ENCODE data around the gene PSAPL1.

Gene PSAPL1

DNA sequence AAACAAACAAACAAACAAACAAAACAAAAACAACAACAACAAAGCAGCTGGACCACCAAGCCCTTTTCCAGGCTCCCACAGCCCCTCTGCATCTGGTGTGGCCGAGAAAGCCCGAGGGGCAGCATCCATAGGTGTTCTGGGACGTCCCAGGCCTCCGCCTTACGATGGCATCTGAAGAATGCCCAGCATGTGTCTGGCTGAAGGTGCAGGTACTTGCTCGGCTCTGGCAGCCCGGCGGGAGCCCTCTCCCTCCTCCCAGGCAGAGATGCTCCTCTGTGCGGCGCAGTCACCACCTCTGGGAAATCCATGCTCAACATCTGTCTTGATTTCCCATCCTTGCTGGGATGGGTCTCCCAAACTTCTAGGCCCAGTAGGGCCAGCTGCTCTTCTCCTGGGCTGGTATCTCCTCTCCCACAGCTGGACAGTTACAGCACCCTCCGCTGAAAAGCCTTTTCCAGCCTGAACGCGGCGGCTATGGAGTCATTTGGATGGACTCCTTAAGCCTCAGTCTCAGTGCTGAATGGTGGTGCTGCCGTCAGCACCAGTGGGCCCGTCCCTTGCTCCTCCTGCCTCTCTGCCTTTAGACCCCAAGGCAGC lies 4.3 kb downstream of the PSAPL1 start:
- peak; percentile 36 for DNase-seq

DNA sequence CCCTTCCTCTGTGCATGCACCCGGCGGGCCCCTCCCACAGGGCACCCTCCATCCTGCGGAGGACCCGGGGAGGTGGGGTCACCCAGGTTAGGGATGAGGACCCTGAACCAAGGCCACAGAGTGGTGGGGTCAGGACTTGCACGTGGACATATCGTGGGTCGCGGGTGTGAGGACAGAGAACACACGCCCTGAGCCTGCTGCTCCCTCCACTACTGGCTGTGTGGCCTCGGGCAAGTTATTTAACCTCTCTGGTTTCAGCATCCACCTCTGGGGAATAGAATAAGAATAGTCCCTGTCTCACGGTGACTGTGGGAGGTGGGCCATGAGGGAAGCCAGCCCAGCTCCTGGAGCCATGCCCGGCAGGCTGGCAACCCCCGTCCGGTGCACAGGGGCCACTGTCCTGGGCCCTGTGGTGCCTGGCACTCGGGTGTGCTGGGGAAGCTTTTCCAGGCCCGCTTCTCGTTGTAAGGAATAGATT lies 5.1 kb downstream of the PSAPL1 start:
- DNase-seq: peak; percentile 26

DNA sequence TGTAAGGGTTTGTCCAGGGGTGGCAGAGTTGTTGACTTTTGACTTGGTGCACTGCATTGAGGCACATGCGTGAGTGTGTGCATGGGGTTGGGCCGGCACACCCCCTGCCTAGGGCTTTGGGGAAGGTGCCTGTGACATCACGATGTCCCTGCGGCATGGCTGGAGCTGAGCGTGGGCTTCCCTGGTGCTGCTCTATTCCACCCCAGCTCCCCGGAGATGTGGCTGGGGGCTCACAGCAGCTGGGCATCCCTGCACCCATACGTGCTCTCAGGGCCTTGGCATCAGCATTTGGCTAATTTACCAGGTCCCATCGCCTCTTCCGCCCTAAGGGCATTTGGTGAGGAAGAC lies 5.7 kb downstream of the PSAPL1 start:
- no peak for DNase-seq

DNA sequence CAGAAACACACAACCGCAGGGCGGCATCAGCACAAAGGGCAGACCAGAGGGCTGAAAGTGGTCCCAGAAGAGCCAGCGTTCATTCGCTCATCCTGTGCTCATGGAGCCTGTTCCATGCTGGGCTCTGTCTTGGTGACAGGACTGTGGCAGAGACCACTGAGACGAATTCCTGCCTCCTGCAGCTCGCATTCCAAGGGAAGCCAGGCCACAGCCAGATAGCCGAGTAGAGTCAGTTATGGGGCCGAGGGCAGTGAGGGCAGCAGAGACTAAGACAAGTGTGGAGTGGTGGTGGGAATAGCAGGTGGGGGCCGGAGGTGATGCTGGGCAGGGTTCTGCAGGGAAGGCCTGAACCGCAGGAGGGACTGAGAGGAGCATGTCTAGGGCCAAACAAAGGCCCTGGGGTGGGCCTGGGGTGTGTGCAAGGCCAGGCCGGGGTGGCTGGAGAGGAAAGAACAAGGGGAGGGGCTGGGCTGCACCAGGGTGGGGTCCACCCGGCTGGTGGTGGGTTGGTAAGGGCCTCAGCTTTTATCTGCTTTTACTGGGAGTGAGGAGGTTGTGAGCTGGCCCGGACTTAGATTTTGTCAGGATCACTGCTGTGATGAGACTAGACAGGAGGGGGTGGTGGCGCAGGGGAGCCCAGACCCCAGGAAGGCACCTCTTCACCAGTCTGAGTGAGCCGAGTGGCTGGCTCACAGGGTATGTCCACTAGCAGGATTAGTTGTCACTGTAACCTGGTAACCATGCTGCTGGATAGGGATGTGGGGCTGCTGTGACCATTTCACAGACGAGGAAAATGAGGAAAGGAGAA lies 6.3 kb downstream of the PSAPL1 start:
- peak; percentile 29 for DNase-seq

- DNase-seq: peak; percentile 39
Observed at GRCh38 chr4:7427831-7428260, 6.9 kb downstream of the PSAPL1 start.

DNA sequence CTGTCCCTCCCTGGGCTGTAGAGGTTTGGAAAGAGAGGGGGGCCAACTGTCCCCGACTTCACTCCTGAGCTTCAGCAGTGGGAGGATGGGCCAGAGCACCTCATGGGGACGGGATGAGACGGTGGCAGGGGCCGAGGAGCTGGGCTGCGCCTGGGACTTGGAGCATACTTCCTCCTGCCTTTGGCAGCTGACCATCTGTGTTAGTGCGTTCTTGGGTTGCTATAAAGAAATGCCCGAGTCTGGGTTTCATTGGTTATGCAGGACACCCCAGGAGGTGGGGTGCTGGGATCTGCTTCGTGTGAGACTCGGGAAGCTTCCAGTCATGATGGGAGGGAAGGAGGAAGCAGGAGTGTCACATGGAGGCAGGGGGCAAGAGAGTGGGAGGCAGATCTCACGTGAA lies 7.4 kb downstream of the PSAPL1 start:
- DNase-seq: peak; percentile 41

- DNase-seq: peak; percentile 30
Observed at GRCh38 chr4:7426525-7427171, 8.1 kb downstream of the PSAPL1 start.

- peak; percentile 38 for DNase-seq
Observed at GRCh38 chr4:7425591-7426468, 8.9 kb downstream of the PSAPL1 start.

GRCh38 chr4:7425124-7425523 lies 9.6 kb downstream of the PSAPL1 start:
- DNase-seq: peak; percentile 28

DNA sequence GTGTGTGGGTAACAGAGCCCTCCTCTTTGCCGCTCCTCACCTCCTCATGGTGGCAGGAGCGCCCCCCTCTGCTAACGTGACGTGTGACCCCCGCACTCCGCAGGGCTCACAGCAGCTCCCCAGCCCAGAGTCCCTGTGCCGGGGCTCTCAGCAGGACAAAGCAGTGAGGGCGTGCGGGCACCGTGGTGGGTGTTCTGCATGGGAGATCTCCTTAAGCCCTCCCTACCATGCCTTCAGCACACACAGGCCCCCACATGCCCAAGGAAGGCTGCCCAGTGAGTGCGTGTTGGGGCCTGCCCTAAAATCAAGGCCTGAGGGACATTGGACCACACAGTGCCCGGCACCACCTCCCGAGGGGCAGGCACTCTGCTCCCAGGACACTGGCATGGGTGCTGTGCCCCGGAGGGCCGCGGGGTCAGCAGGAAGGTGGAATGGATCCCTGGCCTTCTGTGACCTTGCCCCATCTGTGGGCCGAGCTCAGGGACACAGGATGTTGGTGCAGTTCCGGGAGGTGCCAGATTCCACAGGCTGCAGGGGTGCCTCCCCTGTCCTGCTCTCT lies 10.1 kb downstream of the PSAPL1 start:
- peak; percentile 40 for DNase-seq

- DNase-seq: peak; percentile 61
Observed at GRCh38 chr4:7423801-7424552, 10.8 kb downstream of the PSAPL1 start.

DNA sequence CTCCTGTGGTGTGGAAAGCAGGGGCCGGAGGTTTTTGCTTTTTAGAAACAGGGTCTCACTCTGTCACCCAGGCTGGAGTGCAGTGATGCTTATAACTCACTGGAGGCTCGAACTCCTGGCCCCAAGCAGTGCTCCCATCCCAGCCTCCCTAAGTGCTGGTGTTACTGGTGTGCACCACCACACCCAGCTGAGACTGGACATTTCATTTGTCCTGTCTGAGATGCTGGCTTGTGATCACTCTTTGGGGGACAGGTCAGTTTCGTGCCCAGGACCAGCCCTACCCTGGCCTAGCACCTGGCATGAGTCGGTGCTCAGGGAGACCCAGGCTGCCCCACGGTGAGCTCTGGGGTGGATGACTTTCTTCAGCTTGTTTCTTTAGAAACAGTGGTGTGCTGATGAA lies 11.3 kb downstream of the PSAPL1 start:
- no peak for DNase-seq

GRCh38 chr4:7422898-7423180 lies 11.9 kb downstream of the PSAPL1 start:
- DNase-seq: no peak

DNA sequence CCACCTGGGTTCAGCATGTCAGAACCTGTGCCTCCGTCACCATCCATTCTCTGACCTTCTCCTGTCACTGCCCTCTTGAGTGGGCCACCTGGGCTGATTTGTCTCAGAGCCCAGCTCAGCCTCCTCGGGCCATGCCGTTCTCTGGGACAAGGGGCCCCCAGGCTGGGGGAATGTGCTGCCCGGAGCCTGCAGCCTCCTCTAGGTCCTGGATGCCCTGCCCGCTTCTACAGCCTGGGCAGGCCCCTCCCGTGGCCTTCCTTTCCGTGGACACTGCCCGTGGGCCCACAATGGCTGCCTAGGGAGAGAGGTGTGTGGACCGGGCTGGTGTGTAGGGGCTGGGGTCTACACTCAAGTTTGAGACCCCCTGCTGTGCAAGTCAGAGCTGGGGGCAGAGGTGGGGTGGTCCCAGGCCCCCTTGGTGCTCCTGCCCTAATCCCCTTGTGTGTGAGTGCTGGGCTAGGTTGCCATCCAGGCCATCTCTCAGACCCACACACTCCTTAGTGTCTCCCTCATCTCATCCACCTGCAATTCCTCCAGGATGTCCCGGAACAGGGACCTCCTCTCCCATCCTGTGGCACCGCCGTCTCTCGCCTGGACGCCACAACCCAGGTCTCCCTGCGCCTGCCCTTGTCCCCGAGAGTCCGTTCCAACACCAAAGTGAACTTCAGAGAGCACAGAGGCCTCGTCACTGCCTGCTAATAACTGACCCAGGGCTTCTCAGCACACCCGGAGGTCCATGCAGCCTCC lies 12.4 kb downstream of the PSAPL1 start:
- DNase-seq: peak; percentile 28

DNA sequence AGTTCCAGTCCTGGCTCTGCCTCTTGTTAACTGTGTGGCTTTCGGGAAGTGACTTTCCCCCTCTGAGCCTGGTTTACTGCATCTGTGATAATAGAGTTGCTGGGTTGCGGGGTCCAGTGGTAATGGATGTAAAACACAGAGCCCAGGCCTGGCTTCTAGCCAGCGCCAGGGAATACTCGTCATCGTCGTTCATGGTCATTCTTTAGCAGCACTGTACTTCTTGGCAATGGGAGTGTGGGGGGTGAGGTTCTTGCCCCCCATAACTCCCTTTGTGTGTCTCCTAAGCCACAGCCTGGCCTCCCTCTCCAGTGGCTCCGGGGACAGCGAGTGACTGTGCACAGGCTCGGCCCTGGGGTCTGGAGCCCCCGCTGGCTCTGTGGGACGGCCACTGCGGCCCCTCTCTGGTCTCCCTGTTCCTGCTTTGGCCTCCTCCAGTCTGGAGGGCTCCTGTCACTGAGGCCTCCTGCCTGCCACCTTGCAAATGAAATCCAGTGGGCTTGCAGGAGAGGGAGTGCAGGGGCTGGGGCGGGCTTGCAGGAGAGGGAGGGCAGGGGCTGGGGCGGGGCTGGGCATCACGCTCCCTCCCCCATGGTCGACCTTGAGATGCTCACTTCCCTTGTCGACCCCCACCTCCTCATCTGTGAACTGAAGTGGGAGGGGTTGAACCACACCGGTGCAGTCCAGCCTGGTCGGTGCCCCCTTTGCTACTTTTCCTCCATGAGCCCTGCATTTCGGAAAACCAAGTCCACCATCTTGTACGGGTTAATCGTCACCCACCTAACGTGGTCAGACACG lies 13.2 kb downstream of the PSAPL1 start:
- DNase-seq: peak; percentile 18

DNA sequence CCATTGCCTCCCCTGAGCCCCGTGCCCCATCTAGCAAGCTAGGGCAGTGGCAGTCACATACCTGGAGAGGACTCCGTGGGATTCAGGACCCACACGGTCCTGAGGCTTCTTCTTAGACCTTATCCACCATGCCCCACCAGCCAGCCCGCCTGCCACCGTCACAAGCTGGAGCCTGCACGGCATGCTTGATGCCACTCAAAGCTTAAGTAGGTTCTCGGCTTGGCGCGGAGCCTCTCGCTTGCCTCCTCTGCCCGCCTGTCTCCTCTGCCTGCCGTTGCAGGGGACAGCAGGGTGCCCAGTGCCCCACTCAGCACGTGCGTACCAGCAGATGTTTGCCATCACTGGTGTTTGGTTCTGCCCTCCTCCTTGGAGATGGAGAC lies 14.1 kb downstream of the PSAPL1 start:
- DNase-seq: no peak

DNA sequence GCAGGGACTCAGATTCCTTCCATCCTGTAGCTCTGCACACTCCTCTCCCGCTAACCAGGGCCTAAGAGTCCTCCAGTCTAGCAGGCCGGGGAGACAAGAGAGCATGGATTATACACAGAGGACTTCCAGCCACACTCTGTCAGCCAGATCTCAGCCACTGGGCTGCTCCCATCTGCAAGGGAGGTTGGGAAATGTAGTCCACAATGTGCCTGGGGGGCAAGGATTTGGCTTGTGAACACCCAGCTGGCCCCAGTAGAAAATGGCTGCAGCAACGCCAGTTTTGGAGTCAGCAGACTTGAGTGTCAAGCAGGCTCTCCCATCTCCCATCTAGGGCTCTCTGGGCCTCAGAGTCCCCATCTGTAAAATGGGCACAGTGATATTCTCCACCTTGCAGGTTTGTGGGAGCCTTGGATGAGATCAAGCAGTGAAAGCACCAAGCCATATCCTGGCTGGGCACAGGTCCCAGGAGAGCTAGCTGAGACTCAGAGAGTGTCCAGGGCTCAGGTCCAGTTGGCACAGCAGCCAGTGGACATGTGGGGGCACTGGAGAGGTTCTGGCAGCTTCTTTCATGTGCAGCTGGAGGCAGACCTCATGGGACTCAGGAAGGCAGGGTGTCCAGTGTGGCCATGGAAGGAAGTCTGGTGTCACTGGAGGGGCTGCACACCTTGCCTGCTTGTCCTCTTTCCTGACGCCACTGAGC lies 14.6 kb downstream of the PSAPL1 start:
- DNase-seq: no peak

DNA sequence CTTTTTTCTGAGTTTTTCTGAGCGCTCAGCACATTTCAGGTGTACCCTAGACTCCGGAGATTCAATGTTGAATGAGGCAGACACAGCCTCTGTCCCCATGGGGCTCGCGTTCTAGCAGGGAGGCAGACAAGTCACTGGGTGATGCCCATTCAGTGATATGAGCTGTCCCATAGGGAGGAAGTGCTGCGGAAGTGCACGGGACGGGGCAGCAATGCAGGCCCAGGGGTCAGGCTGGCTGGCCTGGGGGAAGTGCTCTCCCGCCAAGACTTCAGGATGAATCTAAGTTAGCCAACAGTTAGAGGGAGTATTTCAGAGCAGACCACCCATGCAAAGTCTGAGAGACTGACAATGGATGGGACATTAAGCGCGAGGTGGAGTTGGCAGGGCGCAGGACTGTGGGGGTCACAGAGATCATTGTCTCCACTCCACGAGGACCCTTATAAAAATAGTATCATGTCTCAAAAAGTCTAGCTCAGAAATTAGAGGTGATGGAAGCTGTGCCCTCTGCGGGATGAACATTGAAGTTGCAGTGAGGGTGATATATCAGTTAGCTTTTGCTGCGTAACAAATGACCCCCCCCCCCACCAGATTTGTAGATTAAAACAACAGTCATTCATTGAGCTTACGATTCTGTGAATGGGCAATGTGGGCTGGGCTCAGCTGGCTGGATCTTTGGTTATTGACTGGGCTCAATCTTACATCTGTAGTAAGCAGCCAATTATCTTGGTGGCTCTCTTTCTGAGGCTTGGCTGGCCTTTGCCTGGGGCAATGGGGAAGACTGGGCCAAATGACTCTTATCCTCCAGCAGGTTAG lies 16.4 kb downstream of the PSAPL1 start:
- no peak for DNase-seq

DNA sequence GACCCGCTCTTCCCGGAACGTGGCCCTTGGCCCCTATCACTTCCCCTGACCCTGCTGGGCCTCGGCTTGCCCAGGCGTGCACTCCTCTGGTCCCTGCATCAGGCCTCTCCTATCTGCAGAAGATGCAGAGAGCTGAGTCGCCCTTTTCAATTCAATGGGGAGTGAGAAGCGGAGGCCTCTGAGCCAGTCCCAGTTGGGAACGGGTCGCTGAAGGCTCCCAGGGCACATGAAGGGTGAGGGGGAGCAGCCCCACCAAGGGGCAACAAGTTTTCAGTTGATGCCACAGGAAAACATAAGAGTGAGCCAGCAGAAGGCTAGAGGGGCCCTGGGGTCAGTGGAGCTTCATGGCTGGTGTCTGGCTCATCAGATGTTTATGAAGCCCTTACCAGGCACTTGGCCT lies 17.1 kb downstream of the PSAPL1 start:
- DNase-seq: no peak

All from right forelimb (tissue), 1 donor.